Natural killer cell (primary cell): ENCODE results near the gene TMPRSS5. TPM values are rescaled to one million over a fixed set of nuclear protein-coding genes. Genes with fewer than 3 reads are reported as not detected.
A peak's percentile ranks its signal among the peaks of the same experiment; 100 is the strongest.

Experiments
- ATAC-seq, 3 donors: fragments of 150-1000 bp in 2 of 3; fragments of 200-7000 bp in 1 of 3; cut with Tn5 transposase; 1 replicate in 1 of 3; 2 replicates in 2 of 3; pipeline ENCODE4 v1.10.0; 2021; ENCODE audit warnings: mild to moderate bottlenecking in 2 of 3, moderate library complexity in 2 of 3
- DNase-seq, 2 donors: peaks; one replicate each; pipeline versions ENCODE4 v3.0.0 to v3.0.0-alpha.2; 2013 to 2021; ENCODE audit warnings: mixed read lengths in 1 of 2
- H3K27ac ChIP-seq: one replicate; pipeline ENCODE4 v1.5.1; 2013; ENCODE audit warnings: mild to moderate bottlenecking, low read length
- H3K27me3 ChIP-seq: one replicate; pipeline ENCODE4 v1.6.1; 2013; ENCODE audit warnings: low read length; ENCODE audit not compliant: control insufficient read depth, insufficient read depth
- H3K36me3 ChIP-seq: one replicate; pipeline ENCODE4 v1.6.1; 2013; ENCODE audit warnings: low read length; ENCODE audit not compliant: control insufficient read depth, insufficient read depth
- H3K4me1 ChIP-seq: one replicate; pipeline ENCODE4 v1.6.1; 2013; ENCODE audit warnings: low read length; ENCODE audit not compliant: control insufficient read depth, insufficient read depth
- H3K4me3 ChIP-seq: one replicate; pipeline ENCODE4 v1.5.1; 2013; ENCODE audit warnings: low read length
- H3K9me3 ChIP-seq: one replicate; pipeline ENCODE4 v1.6.1; 2013; ENCODE audit warnings: low read length; ENCODE audit not compliant: control insufficient read depth, insufficient read depth
- H3K27ac Mint-ChIP-seq, 2 donors: one replicate each; pipeline ENCODE4 v1.8.0; 2022; ENCODE audit warnings: mild to moderate bottlenecking in 2 of 2, mixed read lengths in 2 of 2, moderate library complexity in 1 of 2
- H3K27me3 Mint-ChIP-seq, 2 donors: one replicate each; pipeline ENCODE4 v1.8.0; 2022; ENCODE audit warnings: low read depth in 2 of 2, mixed read lengths in 2 of 2
- H3K36me3 Mint-ChIP-seq: one replicate; pipeline ENCODE4 v1.8.0; 2022; ENCODE audit warnings: mixed read lengths
- H3K4me1 Mint-ChIP-seq, 2 donors: one replicate each; pipeline ENCODE4 v1.8.0; 2022; ENCODE audit warnings: mixed read lengths in 2 of 2
- H3K4me3 Mint-ChIP-seq: one replicate; pipeline ENCODE4 v1.8.0; 2022; ENCODE audit warnings: mild to moderate bottlenecking, moderate library complexity, mixed read lengths
- H3K9me3 Mint-ChIP-seq, 2 donors: one replicate each; pipeline ENCODE4 v1.8.0; 2022; ENCODE audit warnings: mixed read lengths in 2 of 2
- CTCF ChIP-seq: fragments of 200-600 bp; IDR thresholded peaks from one replicate; pipeline ENCODE4 v1.8.0; 2022; ENCODE audit warnings: antibody characterized with exemption
- WGBS: methylation state at CpG from one replicate; pipeline ENCODE4 v1.1.7; 2013; ENCODE audit warnings: missing lambda C conversion rate; ENCODE audit not compliant: insufficient coverage; 5-methylcytosine and 5-hydroxymethylcytosine counted together
- intact Hi-C: fragments of 100-400 bp; cut with micrococcal nuclease; formaldehyde crosslinking; loops from one replicate; pipeline ENCODE4 v1.14.2; 2022
- total RNA-seq, 4 donors: library from RNA; stranded (reverse); fragments of 120-200 nt in 1 of 4; gene quantifications; one replicate each; pipeline versions ENCODE4 v1.2.3 to v1.2.4, GENCODE V29; 2013 to 2022

The TMPRSS5 gene
- total RNA-seq, 3 donors from 2014 or later (not counting 1 experiment from before 2014, with no cell fraction given) = 0.60 to 2.2 (median 1.1) TPM

GRCh38 chr11:113689768-113690618 lies 16.1 kb downstream of the TMPRSS5 start:
- Histone ChIP-seq H3K4me3 (no peak overlapping the region), H3K27ac (no peak overlapping the region), H3K36me3 (no peaks in the 10 kb centered on the region), H3K27me3 (no peaks in the 10 kb centered on the region), H3K4me1 (no peaks in the 10 kb centered on the region), H3K9me3 (no peaks in the 10 kb centered on the region)
- Mint-ChIP-seq H3K4me1 (no peaks in the 10 kb centered on the region), H3K4me3 (no peak overlapping the region), H3K27ac (no peak overlapping the region), H3K27me3 (no peaks in the 10 kb centered on the region), H3K9me3 (no peaks in the 10 kb centered on the region), H3K36me3 (no peaks in the 10 kb centered on the region)
- no peak for TF ChIP-seq CTCF
- DNase-seq = no peak
- intact Hi-C loops = no loop called here
- no peak for ATAC-seq
- 89% methylated on average over 19 of the region's 19 CpGs for WGBS

GRCh38 chr11:113685654-113686359 lies 20.3 kb downstream of the TMPRSS5 start:
- no peaks in the 10 kb centered on the region for H3K27me3 ChIP-seq
- no peak for TF ChIP-seq CTCF
- no peak overlapping the region for H3K27ac ChIP-seq
- Mint-ChIP-seq H3K27ac (peak overlapping the region in 1 of 2 donors; percentile 49), H3K4me1 (no peaks in the 10 kb centered on the region), H3K27me3 (peaks cover 0 to 2% of the 10 kb centered on the region in 2 donors), H3K9me3 (no peaks in the 10 kb centered on the region), H3K36me3 (no peaks in the 10 kb centered on the region), H3K4me3 (no peak overlapping the region)
- no peak for ATAC-seq
- intact Hi-C loops = no loop called here
- H3K4me3 ChIP-seq = no peak overlapping the region
- no peaks in the 10 kb centered on the region for H3K4me1 ChIP-seq
- H3K9me3 ChIP-seq = no peaks in the 10 kb centered on the region
- DNase-seq = no peak
- WGBS = 49% methylated on average over 2 of the region's 2 CpGs
- H3K36me3 ChIP-seq = no peaks in the 10 kb centered on the region

- no peak overlapping the region for H3K27ac Mint-ChIP-seq
- 73% methylated on average over 5 of the region's 5 CpGs for WGBS
- no peaks in the 10 kb centered on the region for H3K4me1 Mint-ChIP-seq
- no peak overlapping the region for H3K4me3 ChIP-seq
- intact Hi-C loops = no loop called here
- no peaks in the 10 kb centered on the region for H3K9me3 Mint-ChIP-seq
- H3K36me3 Mint-ChIP-seq = no peaks in the 10 kb centered on the region
- H3K4me3 Mint-ChIP-seq = no peak overlapping the region
- H3K9me3 ChIP-seq = no peaks in the 10 kb centered on the region
- ATAC-seq = no peak
- H3K36me3 ChIP-seq = no peaks in the 10 kb centered on the region
- peaks cover 0 to 6% of the 10 kb centered on the region in 2 donors for H3K27me3 Mint-ChIP-seq
- TF ChIP-seq CTCF = no peak
- H3K27ac ChIP-seq = no peak overlapping the region
- no peaks in the 10 kb centered on the region for H3K27me3 ChIP-seq
- no peaks in the 10 kb centered on the region for H3K4me1 ChIP-seq
- DNase-seq = no peak
Observed at GRCh38 chr11:113684496-113684895, 21.6 kb downstream of the TMPRSS5 start.
